HCT116 (cell line): ENCODE results near the gene SPTBN1. TPM values are rescaled to one million over a fixed set of nuclear protein-coding genes. Genes with fewer than 3 reads are reported as not detected.

Experiments
- ATAC-seq: fragments of 200-7000 bp; cut with Tn5 transposase; 2 replicates; pipeline ENCODE4 v1.9.1; 2020; ENCODE audit warnings: mild to moderate bottlenecking, moderate library complexity
- BruUV-seq: library from RNA; stranded (reverse); fragments of 400-500 nt; replicated peaks from 2 replicates; lab custom pipeline; 2021; lab: Mats Ljungman, UMichigan
- CTCF ChIA-PET: fragments of 300-600 bp; sonication (Branson Sonifier 250); formaldehyde crosslinking; loops from one replicate; lab custom pipeline; 2021; ENCODE audit warnings: antibody characterized with exemption; lab: Charles Lee
- POLR2A ChIA-PET: fragments of 300-600, 350-600 bp; sonication (Branson Sonifier 250); formaldehyde crosslinking; loops from one replicate; lab custom pipeline; 2021; ENCODE audit warnings: antibody characterized with exemption; lab: Charles Lee
- RAD21 ChIA-PET, 2 experiments: fragments of 300-600 bp; sonication (Branson Sonifier 250); formaldehyde crosslinking; loops; one replicate each; lab custom pipeline; 2023; ENCODE audit warnings: low total read pairs in 2 of 2; ENCODE audit not compliant: uncharacterized antibody in 2 of 2, unreplicated experiment in 2 of 2, low non-redundant PET in 1 of 2; lab: Charles Lee
- DNase-seq: peaks from one replicate; pipeline ENCODE4 v3.0.0-alpha.2; 2010; ENCODE audit warnings: low read depth, low spot score
- H2AFZ ChIP-seq: fragments of 200-600 bp; shearing (Covaris generic), sonication (generic); 2 replicates; pipeline ENCODE4 v1.6.1; 2017; ENCODE audit warnings: low read depth, mixed run types, mixed read lengths, antibody characterized with exemption, low read length; ENCODE audit not compliant: poor library complexity, severe bottlenecking
- H3K27ac ChIP-seq: 2 replicates; pipeline ENCODE4 v1.5.1; 2012; ENCODE audit warnings: low read depth, low read length
- H3K27me3 ChIP-seq: fragments of 200-600 bp; sonication (generic); 2 replicates; pipeline ENCODE4 v1.6.1; 2016; ENCODE audit warnings: mixed run types, low read length, mixed read lengths; ENCODE audit not compliant: insufficient read depth
- H3K36me3 ChIP-seq, 2 experiments: fragments of 200-500 bp in 1 of 2; fragments of 200-600 bp in 1 of 2; sonication (Bioruptor generic) in 1 of 2; sonication (generic) in 1 of 2; 2 replicates each; pipeline versions ENCODE4 v1.5.1 to v1.6.1; 2014 to 2016; ENCODE audit warnings: low read length in 2 of 2, inconsistent platforms in 1 of 2, mixed read lengths in 1 of 2, mixed run types in 1 of 2; ENCODE audit not compliant: insufficient read depth in 2 of 2, control insufficient read depth in 1 of 2
- H3K4me1 ChIP-seq, 2 experiments: fragments of 200-600 bp in 1 of 2; sonication (generic) in 1 of 2; 2 replicates each; pipeline versions ENCODE4 v1.5.1 to v1.6.1; 2012 to 2017; ENCODE audit warnings: low read length in 2 of 2, inconsistent platforms in 1 of 2, mild to moderate bottlenecking in 1 of 2, mixed read lengths in 1 of 2, mixed run types in 1 of 2, moderate library complexity in 1 of 2; ENCODE audit not compliant: insufficient read depth in 2 of 2, control insufficient read depth in 1 of 2
- H3K4me2 ChIP-seq: fragments of 200-600 bp; sonication (generic); 2 replicates; pipeline ENCODE4 v1.6.1; 2017; ENCODE audit warnings: mixed run types, low read length, mixed read lengths
- H3K4me3 ChIP-seq, 2 experiments: fragments of 200-600 bp in 1 of 2; sonication (generic) in 1 of 2; replicated peaks in 1 of 2; 2 replicates each; pipeline ENCODE4 v1.5.1; 2011 to 2016; ENCODE audit warnings: low read length in 2 of 2, control low read depth in 1 of 2, low read depth in 1 of 2, mild to moderate bottlenecking in 1 of 2, mixed read lengths in 1 of 2, mixed run types in 1 of 2
- H3K79me2 ChIP-seq: fragments of 200-600 bp; sonication (generic); 2 replicates; pipeline ENCODE4 v1.6.1; 2017; ENCODE audit warnings: mild to moderate bottlenecking, mixed run types, low read length, moderate library complexity, mixed read lengths; ENCODE audit not compliant: insufficient read depth
- H3K9ac ChIP-seq: fragments of 200-600 bp; sonication (generic); 2 replicates; pipeline ENCODE4 v1.6.1; 2016; ENCODE audit warnings: low read length, mixed read lengths
- H3K9me2 ChIP-seq: fragments of 200-600 bp; sonication (generic), shearing (Covaris generic); 2 replicates; pipeline ENCODE4 v1.6.1; 2017; ENCODE audit warnings: mixed run types, mild to moderate bottlenecking, moderate library complexity; ENCODE audit not compliant: insufficient read depth
- H3K9me3 ChIP-seq, 2 experiments: fragments of 200-500 bp in 1 of 2; fragments of 200-600 bp in 1 of 2; sonication (Bioruptor generic) in 1 of 2; sonication (generic) in 1 of 2; 2 replicates each; pipeline ENCODE4 v1.6.1; 2014 to 2017; ENCODE audit warnings: low read length in 2 of 2, mixed read lengths in 2 of 2, inconsistent platforms in 1 of 2, low read depth in 1 of 2, mild to moderate bottlenecking in 1 of 2, mixed run types in 1 of 2, moderate library complexity in 1 of 2; ENCODE audit not compliant: control insufficient read depth in 1 of 2, insufficient read depth in 1 of 2
- H4K20me1 ChIP-seq: fragments of 200-600 bp; sonication (generic), shearing (Covaris generic); 2 replicates; pipeline ENCODE4 v1.6.1; 2017; ENCODE audit warnings: mixed run types, mild to moderate bottlenecking, moderate library complexity; ENCODE audit not compliant: insufficient read depth
- ATF3 ChIP-seq: IDR thresholded peaks from 2 replicates; pipeline ENCODE4 v1.6.1; 2012
- CBX3 ChIP-seq: IDR thresholded peaks from 2 replicates; pipeline ENCODE4 v1.6.1; 2012; ENCODE audit warnings: low read depth
- CEBPB ChIP-seq: IDR thresholded peaks from 2 replicates; pipeline ENCODE4 v1.6.1; 2012; ENCODE audit warnings: low read depth
- CTCF ChIP-seq, 3 experiments: fragments of 200-600 bp in 1 of 3; sonication (generic) in 1 of 3; IDR thresholded peaks in 2 of 3; conservative IDR thresholded peaks in 1 of 3; 2 replicates each; pipeline ENCODE4 v1.5.1; 2012 to 2017; ENCODE audit warnings: low read depth in 2 of 3, low read length in 2 of 3, antibody characterized with exemption in 1 of 3, borderline replicate concordance in 1 of 3, control low read depth in 1 of 3, mild to moderate bottlenecking in 1 of 3, mixed read lengths in 1 of 3, mixed run types in 1 of 3, moderate library complexity in 1 of 3; ENCODE audit not compliant: insufficient read depth in 1 of 3
- EZH2 ChIP-seq: fragments of 200-600 bp; sonication (generic); IDR thresholded peaks from 2 replicates; pipeline ENCODE4 v1.6.1; 2017; ENCODE audit warnings: antibody characterized with exemption, mixed run types
- FOSL1 ChIP-seq: IDR thresholded peaks from 2 replicates; pipeline ENCODE4 v1.6.1; 2012; ENCODE audit warnings: low read depth
- POLR2AphosphoS5 ChIP-seq: IDR thresholded peaks from 2 replicates; pipeline ENCODE4 v1.6.1; 2011; ENCODE audit warnings: mild to moderate bottlenecking, low read depth, low read length, moderate library complexity
- SP1 ChIP-seq: IDR thresholded peaks from 2 replicates; pipeline ENCODE4 v1.6.1; 2012; ENCODE audit warnings: low read depth
- YY1 ChIP-seq: IDR thresholded peaks from 2 replicates; pipeline ENCODE4 v1.6.1; 2011; ENCODE audit warnings: low read length, low read depth, moderate library complexity, mild to moderate bottlenecking; ENCODE audit not compliant: insufficient replicate concordance; ENCODE audit errors: extremely low read depth
- ZFX ChIP-seq: fragments of 450-650 bp; IDR thresholded peaks from 2 replicates; pipeline ENCODE4 v1.6.1; 2017
- intact Hi-C: fragments of 100-400 bp; cut with micrococcal nuclease; formaldehyde crosslinking; loops from 2 replicates; pipeline ENCODE4 v1.10.0; 2022
- total RNA-seq: library from RNA; stranded (reverse); gene quantifications from one replicate; pipeline ENCODE4 v1.2.1, GENCODE V29; 2021; ENCODE audit not compliant: unreplicated experiment

Gene SPTBN1
- total RNA-seq, 1 experiment from 2014 or later: 84.4 TPM

- Histone ChIP-seq H3K9ac (no peak overlapping the region), H3K79me2 (peaks cover 61% of the 10 kb centered on the region), H4K20me1 (0 out of 2 replicates have a peak, but pooled peaks cover 4% of the 10 kb centered on the region), H3K27me3 (no peaks in the 10 kb centered on the region), H3K9me2 (no peaks in the 10 kb centered on the region), H3K4me3 (no peak overlapping the region), H3K36me3 (no peaks in the 10 kb centered on the region), H3K4me2 (no peak overlapping the region), H3K27ac (no peak overlapping the region), H3K4me1 (no peaks in the 10 kb centered on the region), H3K9me3 (no peaks in the 10 kb centered on the region), H2AFZ (no peak overlapping the region)
- TF ChIP-seq EZH2 (no peak), CTCF (IDR thresholded peaks at IDR 0.05 in 2 of 3, conservative IDR thresholded peaks at IDR 0.05 in 1 of 3; ENCODE audit: borderline replicate concordance in 1 of 3, insufficient read depth in 1 of 3, low read depth in 2 of 3, low read length in 2 of 3) (no peak), SP1 (no peak)
- no peak for ATAC-seq
- no TSS peak for BruUV-seq
- CTCF ChIA-PET: no interaction called here
- intact Hi-C loops: no loop called here
- POLR2A ChIA-PET: no interaction called here
- DNase-seq: no peak
- RAD21 ChIA-PET: no interaction called here
These were observed 129.1 kb downstream of the SPTBN1 start for GRCh38 chr2:54585136-54585733.

GRCh38 chr2:54586062-54586461 is 129.9 kb downstream of the SPTBN1 start:
- no peaks in the 10 kb centered on the region for H3K27me3 ChIP-seq
- 0 out of 2 replicates have a peak, but pooled peaks cover 4% of the 10 kb centered on the region for H4K20me1 ChIP-seq
- no peak for DNase-seq
- H3K36me3 ChIP-seq: no peaks in the 10 kb centered on the region
- no peaks in the 10 kb centered on the region for H3K9me3 ChIP-seq
- no TSS peak for BruUV-seq
- no peak overlapping the region for H3K27ac ChIP-seq
- no peak for TF ChIP-seq YY1
- no peak for TF ChIP-seq POLR2AphosphoS5
- TF ChIP-seq EZH2: no peak
- TF ChIP-seq CEBPB: no peak
- TF ChIP-seq SP1: no peak
- no peak for TF ChIP-seq CBX3
- TF ChIP-seq ZFX: no peak
- TF ChIP-seq ATF3: no peak
- TF ChIP-seq FOSL1: no peak
- no peak overlapping the region for H3K4me3 ChIP-seq
- no peak overlapping the region for H3K4me2 ChIP-seq
- intact Hi-C loops: no loop called here
- ChIA-PET RAD21 (no interaction called here), POLR2A (no interaction called here), CTCF (no interaction called here)
- ATAC-seq: no peak
- no peak overlapping the region for H2AFZ ChIP-seq
- H3K9me2 ChIP-seq: no peaks in the 10 kb centered on the region
- no peaks in the 10 kb centered on the region for H3K4me1 ChIP-seq
- H3K79me2 ChIP-seq: peaks cover 66% of the 10 kb centered on the region
- no peak overlapping the region for H3K9ac ChIP-seq
